Hematopoietic multipotent progenitor cell treated with erythropoietin and hydrocortisone succinate and interleukin-3 and kit ligand, for 4 days (in vitro differentiated cells): ENCODE data around the gene KRTCAP3.

Source experiments
- DNase-seq: peaks from one replicate; pipeline ENCODE4 v3.0.0-alpha.2; 2015

The KRTCAP3 gene

GRCh38 chr2:27441226-27441926, 805 bp upstream of the KRTCAP3 start:
- peak; percentile 89 for DNase-seq

DNA sequence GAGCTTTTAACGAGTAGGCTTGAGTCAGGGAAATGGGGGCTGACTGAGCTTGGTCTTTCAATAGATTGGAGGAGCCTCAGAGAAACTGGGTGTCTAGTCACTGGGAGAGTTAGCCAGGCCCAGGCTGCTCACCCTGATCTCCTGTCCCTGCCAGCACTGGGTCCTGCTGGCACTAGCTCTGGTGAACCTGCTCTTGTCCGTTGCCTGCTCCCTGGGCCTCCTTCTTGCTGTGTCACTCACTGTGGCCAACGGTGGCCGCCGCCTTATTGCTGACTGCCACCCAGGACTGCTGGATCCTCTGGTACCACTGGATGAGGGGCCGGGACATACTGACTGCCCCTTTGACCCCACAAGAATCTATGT, 720 bp downstream of the KRTCAP3 start:
- peak; percentile 24 for DNase-seq

DNA sequence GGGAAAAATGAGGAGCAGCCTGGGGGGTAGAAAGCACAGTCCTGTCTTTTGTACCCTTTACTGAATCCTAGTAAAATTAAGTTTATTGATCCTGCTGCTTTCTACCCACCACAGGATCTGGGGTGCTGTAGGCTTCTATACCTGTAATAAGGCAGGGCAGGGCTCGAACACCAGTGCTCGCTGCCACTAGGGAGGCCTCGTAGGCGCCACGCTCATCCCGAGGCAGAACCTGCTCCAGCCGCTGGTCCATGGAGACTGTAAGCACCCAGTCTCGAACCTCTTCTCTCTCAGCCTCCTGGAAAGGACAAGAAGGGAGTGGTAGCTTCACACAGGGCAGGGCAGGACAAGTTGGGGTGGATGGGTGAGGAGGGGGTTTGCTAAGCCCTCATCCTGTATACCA, 3.0 kb downstream of the KRTCAP3 start:
- no peak for DNase-seq

DNA sequence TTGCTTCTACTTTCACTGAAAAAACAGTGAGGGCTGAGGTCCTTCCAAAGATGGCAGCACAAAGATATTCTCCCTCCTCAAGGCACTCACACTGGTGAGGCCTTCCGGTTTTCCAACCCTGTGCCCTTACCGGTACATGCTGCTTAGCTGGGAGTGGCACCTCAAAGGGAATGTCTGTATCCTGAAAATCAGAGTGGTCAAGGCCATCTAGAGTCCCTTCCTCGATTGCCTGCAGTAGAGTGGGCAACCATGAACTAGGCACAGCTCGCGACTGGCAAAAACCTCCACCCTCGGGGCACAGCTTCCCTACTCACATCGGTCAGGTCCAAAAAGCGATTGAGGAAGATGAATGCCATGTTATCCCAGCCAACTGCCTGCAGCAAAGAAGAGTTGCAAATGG, 3.4 kb downstream of the KRTCAP3 start:
- DNase-seq: no peak

- DNase-seq: no peak
These were observed 3.9 kb downstream of the KRTCAP3 start for GRCh38 chr2:27446057-27446456.

DNA sequence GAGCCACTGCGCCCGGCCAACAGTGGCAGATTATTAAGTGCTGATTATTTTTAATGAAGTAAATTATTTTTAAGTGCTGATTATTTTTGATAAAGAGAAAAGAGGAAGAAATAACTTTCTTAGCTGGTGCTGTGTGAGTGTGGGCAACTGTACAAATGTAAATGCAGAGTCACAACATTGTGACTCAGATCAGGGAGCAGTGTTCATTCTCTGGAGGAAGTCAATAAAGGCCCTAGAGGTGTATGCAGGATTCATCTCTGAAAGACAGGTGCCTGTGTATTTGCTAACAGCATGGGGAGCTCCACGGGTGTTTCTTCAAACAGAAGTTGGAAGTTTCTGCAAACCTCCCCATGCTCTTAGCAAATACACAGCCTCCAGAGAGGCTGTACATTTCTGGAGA, 6.2 kb downstream of the KRTCAP3 start:
- no peak for DNase-seq

DNA sequence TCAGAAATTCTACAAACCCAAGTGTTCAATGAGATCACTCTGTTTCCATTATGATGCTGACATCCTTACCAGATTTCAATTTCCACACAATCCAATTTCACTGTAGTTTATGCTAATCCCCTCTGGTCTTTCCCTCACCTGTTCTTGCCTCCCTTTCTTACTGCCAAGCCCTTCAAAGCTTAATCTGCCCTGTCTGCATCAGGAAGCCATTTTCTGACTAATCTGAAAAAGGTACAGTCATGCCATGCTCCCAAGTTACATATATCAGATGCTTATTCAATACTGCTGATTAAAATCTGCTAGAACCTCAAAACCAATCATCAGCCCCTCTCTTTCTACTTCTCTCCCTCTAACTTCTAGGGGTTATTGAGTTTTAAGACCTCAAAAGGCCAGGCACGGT, 8.9 kb downstream of the KRTCAP3 start:
- DNase-seq: no peak

DNA sequence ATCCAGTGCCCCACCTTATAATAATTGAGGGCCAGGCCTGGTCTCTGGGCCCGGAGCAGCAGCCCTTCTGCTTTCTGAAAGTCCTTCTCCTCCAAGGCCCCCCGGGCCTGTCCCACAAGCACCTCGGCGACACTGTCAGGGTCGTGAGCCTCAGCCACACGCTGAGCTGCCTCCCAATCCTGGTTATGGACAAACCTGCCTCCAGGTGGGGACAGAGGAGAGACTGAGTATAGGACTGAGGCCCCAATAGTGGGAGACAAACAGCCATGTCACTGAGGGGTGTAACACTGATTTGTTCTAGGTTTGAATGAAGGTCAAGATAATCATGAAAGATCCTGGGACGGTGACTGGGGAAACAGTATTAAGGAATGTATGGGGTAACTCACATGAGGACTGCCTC, 11.8 kb downstream of the KRTCAP3 start:
- no peak for DNase-seq

DNA sequence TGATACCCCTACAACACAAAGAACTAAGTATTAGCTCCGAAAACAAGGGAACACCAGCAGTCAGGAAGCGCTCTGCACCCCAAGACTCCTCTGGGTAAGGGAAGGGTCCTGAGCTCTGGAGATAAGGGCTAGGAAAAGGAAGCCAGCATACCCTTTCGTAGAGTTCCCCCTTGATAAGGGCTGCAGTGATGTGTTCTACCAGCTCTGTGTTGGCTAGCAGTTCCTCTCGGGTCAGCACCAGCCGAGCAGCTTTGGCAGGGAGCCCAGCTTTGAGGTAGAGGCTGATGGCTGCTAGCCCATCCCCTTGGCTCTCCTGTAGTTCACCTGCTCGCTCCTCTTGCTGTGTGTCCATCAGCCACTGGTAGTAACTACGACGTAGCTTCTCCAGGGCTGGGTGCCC, 18.9 kb downstream of the KRTCAP3 start:
- peak; percentile 91 for DNase-seq

GRCh38 chr2:27464443-27464842, 22.3 kb downstream of the KRTCAP3 start:
- DNase-seq: no peak

DNA sequence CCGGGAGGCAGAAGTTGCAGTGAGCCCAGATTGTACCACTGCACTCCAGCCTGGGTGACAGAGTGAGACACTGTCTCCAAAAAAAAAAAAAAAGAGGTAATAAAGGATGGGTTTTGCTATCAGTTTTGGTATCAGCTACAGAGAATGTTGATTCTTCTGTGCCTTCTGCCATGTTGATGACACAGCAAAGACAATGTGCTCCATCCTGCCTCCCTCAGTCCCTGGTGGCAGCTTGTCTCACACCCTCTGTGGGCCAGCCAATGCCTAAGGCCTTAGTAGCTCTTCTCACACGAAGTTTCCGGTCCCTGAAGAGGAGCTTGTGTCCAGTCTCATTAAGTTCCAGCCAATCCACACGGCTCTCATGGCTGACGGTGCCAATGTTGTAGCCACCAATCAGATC, 29.8 kb downstream of the KRTCAP3 start:
- DNase-seq: no peak

DNA sequence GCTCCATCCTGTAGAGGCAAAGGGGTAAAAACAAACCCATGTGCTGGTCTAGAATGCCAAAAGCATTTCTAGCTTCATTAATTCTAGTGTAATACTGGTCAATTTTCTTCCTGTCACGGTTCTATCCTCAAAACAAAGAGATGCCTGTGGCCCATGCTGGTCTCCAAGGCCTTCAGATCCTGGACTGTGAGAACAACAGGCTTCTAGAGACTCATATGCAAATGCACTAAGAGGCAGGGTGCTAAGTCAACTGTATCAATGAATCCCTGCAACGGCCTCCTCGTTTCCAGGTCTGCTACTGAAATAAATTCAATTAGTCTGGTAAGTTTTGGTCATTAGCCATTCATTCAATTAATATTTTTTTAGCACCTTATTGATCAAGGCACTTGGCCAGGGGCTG, 43.3 kb downstream of the KRTCAP3 start:
- DNase-seq: no peak

- DNase-seq: peak; percentile 71
These were observed 46.9 kb downstream of the KRTCAP3 start for GRCh38 chr2:27489118-27489497.

DNA sequence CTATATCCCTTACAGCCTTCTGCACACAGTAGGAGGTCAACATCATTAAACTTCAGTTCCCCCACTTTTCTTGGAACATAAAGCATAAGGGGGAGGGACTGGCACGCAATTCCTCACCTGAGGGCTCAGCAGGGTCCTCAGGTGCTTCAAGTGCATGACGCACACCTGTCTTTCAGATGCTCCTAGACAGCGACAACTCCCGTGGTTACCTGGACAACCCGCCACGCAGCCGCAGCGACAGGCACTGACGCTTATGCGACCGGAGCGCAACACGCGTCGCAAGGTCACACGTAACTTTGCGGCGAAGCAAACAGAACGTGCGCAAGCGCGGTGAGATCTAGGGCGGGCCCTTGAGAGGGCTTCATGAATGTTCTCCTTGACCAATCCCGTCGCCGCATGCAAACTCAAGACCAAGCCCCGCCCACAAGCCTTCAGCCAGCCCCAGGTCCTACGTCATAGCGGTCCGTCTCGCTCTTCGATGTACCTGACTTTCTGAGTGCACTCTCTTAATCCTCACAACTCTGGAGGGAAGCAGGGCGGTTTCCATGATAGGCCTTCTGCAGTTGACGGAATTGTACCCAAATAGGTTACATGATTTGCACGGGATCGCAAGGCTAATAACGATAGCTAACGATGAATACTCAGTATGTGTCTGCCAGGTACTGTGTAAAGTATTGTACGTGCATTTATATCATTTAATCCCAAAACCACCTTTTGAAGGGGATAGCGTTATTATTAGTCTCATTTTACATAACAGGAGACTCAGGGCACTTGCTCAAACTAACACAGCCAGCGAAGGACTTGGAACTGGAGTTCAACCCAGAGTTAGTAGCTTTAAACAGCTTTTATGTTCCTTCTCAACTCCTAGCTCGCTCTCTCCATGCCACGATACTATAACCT, 47.6 kb downstream of the KRTCAP3 start, which contains the start of gene IFT172:
Gene IFT172, minus strand, starts transcription at position 246 of the 900 bp plus-strand sequence. Its CDS starts 90 bp downstream, at position 156.
- peak; percentile 100 for DNase-seq

GRCh38 chr2:27492557-27492956, 50.4 kb downstream of the KRTCAP3 start:
- DNase-seq: no peak

DNA sequence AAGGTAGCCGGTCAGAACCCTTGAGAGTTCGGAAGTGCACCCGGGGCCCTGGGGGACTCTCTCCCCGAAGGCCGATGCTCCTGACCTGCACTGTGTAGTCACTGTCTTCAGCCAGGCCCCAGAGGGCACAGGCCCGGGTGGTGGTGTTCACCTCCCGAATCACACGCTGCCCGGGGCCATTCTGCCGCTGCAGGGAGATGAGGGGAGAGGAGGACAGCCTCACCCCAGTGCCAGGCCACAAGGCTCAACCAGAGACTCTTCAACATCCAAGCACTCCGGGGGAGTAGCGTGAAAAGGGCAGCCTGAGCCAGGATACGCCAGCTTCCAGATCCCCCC, 51.7 kb downstream of the KRTCAP3 start:
- no peak for DNase-seq
